ENCODE measurements around the gene OLFML2A. TPM values are rescaled to one million over a fixed set of nuclear protein-coding genes. Genes with fewer than 3 reads are reported as not detected.

Gene OLFML2A
- total RNA-seq, 1 donor from 2014 or later: 148 TPM

GRCh38 chr9:124852829-124853531 is 76.0 kb downstream of the OLFML2A start, which contains the start of gene WDR38:
Gene WDR38 (plus strand): TSS chr9:124853460. CDS start chr9:124853532, 72 bp downstream.
- DNase-seq (ENCODE audit: low read depth) (no peak), FAIRE-seq (no peak)
- peaks cover under 1% of the 10 kb centered on the region for H3K79me2 ChIP-seq (ENCODE audit: insufficient read depth, low read length)
- peaks cover 8% of the 10 kb centered on the region for H3K36me3 ChIP-seq (ENCODE audit: insufficient read depth, low read length)
- H3K4me1 ChIP-seq (ENCODE audit: insufficient read depth, low read length): peaks cover 13% of the 10 kb centered on the region
- Mint-ChIP-seq H3K27me3 (ENCODE audit: low read depth, unreplicated experiment) (no peaks in the 10 kb centered on the region), H3K36me3 (ENCODE audit: low read depth, unreplicated experiment) (peaks cover 6% of the 10 kb centered on the region), H3K27ac (ENCODE audit: unreplicated experiment) (peak within 1 kb of the TSS; percentile 92), H3K9me3 (ENCODE audit: unreplicated experiment) (no peaks in the 10 kb centered on the region), H3K4me3 (ENCODE audit: unreplicated experiment) (peak within 1 kb of the TSS; percentile 74), H3K4me1 (ENCODE audit: low read depth, unreplicated experiment) (peaks cover 19% of the 10 kb centered on the region)
- no peak for TF ChIP-seq EZH2 (IDR thresholded peaks at IDR 0.05; ENCODE audit: insufficient read depth, low read length)
- TF ChIP-seq CTCF (IDR thresholded peaks at IDR 0.05; ENCODE audit: insufficient read depth, low read depth, low read length): peak; percentile 47
- H3K9me3 ChIP-seq (ENCODE audit: insufficient read depth, low read depth, low read length): no peaks in the 10 kb centered on the region
- peak within 1 kb of the TSS; percentile 66 for H3K9ac ChIP-seq (ENCODE audit: low read length)
- H3K4me2 ChIP-seq (ENCODE audit: low read length): peak within 1 kb of the TSS; percentile 85
- no peaks in the 10 kb centered on the region for H3K27me3 ChIP-seq (ENCODE audit: insufficient read depth, low read length)
- peaks cover 24% of the 10 kb centered on the region for H4K20me1 ChIP-seq (ENCODE audit: insufficient read depth, low read length)
- peak within 1 kb of the TSS; percentile 63 for H2AFZ ChIP-seq (ENCODE audit: low read depth, low read length)
- peak within 1 kb of the TSS; percentile 49 for H3K4me3 ChIP-seq (ENCODE audit: insufficient read depth, low read depth, low read length)
- no peak within 1 kb of the TSS for H3K27ac ChIP-seq (ENCODE audit: low read depth, low read length)

GRCh38 chr9:124853605-124854143 is 76.7 kb downstream of the OLFML2A start:
- H3K9me3 Mint-ChIP-seq (ENCODE audit: unreplicated experiment): no peaks in the 10 kb centered on the region
- H3K4me3 Mint-ChIP-seq (ENCODE audit: unreplicated experiment): peak overlapping the region; percentile 45
- Histone ChIP-seq H2AFZ (ENCODE audit: low read depth, low read length) (peak overlapping the region; percentile 63), H3K9ac (ENCODE audit: low read length) (peak overlapping the region; percentile 66), H3K4me3 (ENCODE audit: insufficient read depth, low read depth, low read length) (peak overlapping the region; percentile 49), H3K27ac (ENCODE audit: low read depth, low read length) (no peak overlapping the region), H4K20me1 (ENCODE audit: insufficient read depth, low read length) (peaks cover 31% of the 10 kb centered on the region), H3K79me2 (ENCODE audit: insufficient read depth, low read length) (peaks cover 8% of the 10 kb centered on the region), H3K9me3 (ENCODE audit: insufficient read depth, low read depth, low read length) (no peaks in the 10 kb centered on the region), H3K27me3 (ENCODE audit: insufficient read depth, low read length) (no peaks in the 10 kb centered on the region), H3K4me2 (ENCODE audit: low read length) (peak overlapping the region; percentile 85), H3K4me1 (ENCODE audit: insufficient read depth, low read length) (peaks cover 13% of the 10 kb centered on the region), H3K36me3 (ENCODE audit: insufficient read depth, low read length) (peaks cover 15% of the 10 kb centered on the region)
- peaks cover 7% of the 10 kb centered on the region for H3K36me3 Mint-ChIP-seq (ENCODE audit: low read depth, unreplicated experiment)
- FAIRE-seq: no peak
- H3K4me1 Mint-ChIP-seq (ENCODE audit: low read depth, unreplicated experiment): peaks cover 24% of the 10 kb centered on the region
- no peak for TF ChIP-seq CTCF (IDR thresholded peaks at IDR 0.05; ENCODE audit: insufficient read depth, low read depth, low read length)
- TF ChIP-seq EZH2 (IDR thresholded peaks at IDR 0.05; ENCODE audit: insufficient read depth, low read length): no peak
- peak overlapping the region; percentile 62 for H3K27ac Mint-ChIP-seq (ENCODE audit: unreplicated experiment)
- no peaks in the 10 kb centered on the region for H3K27me3 Mint-ChIP-seq (ENCODE audit: low read depth, unreplicated experiment)
- no peak for DNase-seq (ENCODE audit: low read depth)

- Histone ChIP-seq H3K4me1 (ENCODE audit: insufficient read depth, low read length) (peaks cover 17% of the 10 kb centered on the region), H3K79me2 (ENCODE audit: insufficient read depth, low read length) (peaks cover 12% of the 10 kb centered on the region), H3K27me3 (ENCODE audit: insufficient read depth, low read length) (no peaks in the 10 kb centered on the region), H3K4me2 (ENCODE audit: low read length) (no peak overlapping the region), H3K9me3 (ENCODE audit: insufficient read depth, low read depth, low read length) (no peaks in the 10 kb centered on the region), H4K20me1 (ENCODE audit: insufficient read depth, low read length) (peaks cover 36% of the 10 kb centered on the region), H3K9ac (ENCODE audit: low read length) (no peak overlapping the region), H3K27ac (ENCODE audit: low read depth, low read length) (no peak overlapping the region), H3K36me3 (ENCODE audit: insufficient read depth, low read length) (peaks cover 19% of the 10 kb centered on the region), H2AFZ (ENCODE audit: low read depth, low read length) (no peak overlapping the region), H3K4me3 (ENCODE audit: insufficient read depth, low read depth, low read length) (no peak overlapping the region)
- peak overlapping the region; percentile 20 for H3K4me3 Mint-ChIP-seq (ENCODE audit: unreplicated experiment)
- no peak for TF ChIP-seq CTCF (IDR thresholded peaks at IDR 0.05; ENCODE audit: insufficient read depth, low read depth, low read length)
- TF ChIP-seq EZH2 (IDR thresholded peaks at IDR 0.05; ENCODE audit: insufficient read depth, low read length): no peak
- FAIRE-seq: no peak
- no peak overlapping the region for H3K27ac Mint-ChIP-seq (ENCODE audit: unreplicated experiment)
- no peaks in the 10 kb centered on the region for H3K27me3 Mint-ChIP-seq (ENCODE audit: low read depth, unreplicated experiment)
- H3K36me3 Mint-ChIP-seq (ENCODE audit: low read depth, unreplicated experiment): peaks cover 9% of the 10 kb centered on the region
- DNase-seq (ENCODE audit: low read depth): no peak
- H3K4me1 Mint-ChIP-seq (ENCODE audit: low read depth, unreplicated experiment): peaks cover 24% of the 10 kb centered on the region
- H3K9me3 Mint-ChIP-seq (ENCODE audit: unreplicated experiment): no peaks in the 10 kb centered on the region
Observed at GRCh38 chr9:124854161-124854560, 77.2 kb downstream of the OLFML2A start.
